ENCODE data around the gene MRPS27. TPM values are rescaled to one million over a fixed set of nuclear protein-coding genes. Genes with fewer than 3 reads are reported as not detected.

The MRPS27 gene
- total RNA-seq, 1 experiment from 2014 or later: 61.2 TPM

DNA sequence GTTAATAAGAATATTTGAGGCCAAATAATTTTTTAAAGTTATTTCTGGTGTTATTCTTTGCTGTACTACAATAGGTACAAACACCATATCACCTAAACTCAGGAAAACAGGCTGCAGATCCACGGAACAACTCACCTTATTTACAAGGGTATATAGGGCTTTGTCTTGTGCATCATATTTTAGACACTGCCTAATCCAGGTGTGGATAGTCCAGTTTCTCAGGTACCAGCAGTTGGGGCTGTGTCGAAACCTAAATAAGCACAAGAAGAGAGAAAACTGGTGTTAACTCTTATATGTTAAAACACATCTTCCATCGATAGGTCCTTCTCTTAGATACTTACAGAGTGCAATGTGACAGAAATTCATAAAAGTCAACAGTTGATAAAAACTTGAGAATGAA, 82.2 kb downstream of the MRPS27 start:
- CTCF ChIA-PET: interaction anchor here (0.6 kb wide), 1 partner anchor 10 kb away, joined by 4 read pairs; no protein-coding TSS in a partner anchor
- TF ChIP-seq, protein P1, sequence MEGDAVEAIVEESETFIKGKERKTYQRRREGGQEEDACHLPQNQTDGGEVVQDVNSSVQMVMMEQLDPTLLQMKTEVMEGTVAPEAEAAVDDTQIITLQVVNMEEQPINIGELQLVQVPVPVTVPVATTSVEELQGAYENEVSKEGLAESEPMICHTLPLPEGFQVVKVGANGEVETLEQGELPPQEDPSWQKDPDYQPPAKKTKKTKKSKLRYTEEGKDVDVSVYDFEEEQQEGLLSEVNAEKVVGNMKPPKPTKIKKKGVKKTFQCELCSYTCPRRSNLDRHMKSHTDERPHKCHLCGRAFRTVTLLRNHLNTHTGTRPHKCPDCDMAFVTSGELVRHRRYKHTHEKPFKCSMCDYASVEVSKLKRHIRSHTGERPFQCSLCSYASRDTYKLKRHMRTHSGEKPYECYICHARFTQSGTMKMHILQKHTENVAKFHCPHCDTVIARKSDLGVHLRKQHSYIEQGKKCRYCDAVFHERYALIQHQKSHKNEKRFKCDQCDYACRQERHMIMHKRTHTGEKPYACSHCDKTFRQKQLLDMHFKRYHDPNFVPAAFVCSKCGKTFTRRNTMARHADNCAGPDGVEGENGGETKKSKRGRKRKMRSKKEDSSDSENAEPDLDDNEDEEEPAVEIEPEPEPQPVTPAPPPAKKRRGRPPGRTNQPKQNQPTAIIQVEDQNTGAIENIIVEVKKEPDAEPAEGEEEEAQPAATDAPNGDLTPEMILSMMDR (IDR thresholded peaks at IDR 0.05; ENCODE audit: unreplicated experiment): no peak
- H3K36me3 Mint-ChIP-seq (ENCODE audit: insufficient read depth, unreplicated experiment): no peaks in the 10 kb centered on the region
- intact Hi-C loops (cut with micrococcal nuclease; ENCODE audit: unreplicated experiment): no loop called here
- H3K4me1 Mint-ChIP-seq (ENCODE audit: low read depth, unreplicated experiment): peaks cover 14% of the 10 kb centered on the region
- BruUV-seq (replicated peaks): no TSS peak
- H3K27ac Mint-ChIP-seq (ENCODE audit: unreplicated experiment): no peak overlapping the region
- no peak for DNase-seq
- no peaks in the 10 kb centered on the region for H3K9me3 Mint-ChIP-seq (ENCODE audit: low read depth, unreplicated experiment)
- H3K27me3 Mint-ChIP-seq (ENCODE audit: unreplicated experiment): no peaks in the 10 kb centered on the region
- no peak overlapping the region for H3K4me3 Mint-ChIP-seq (ENCODE audit: low read depth, unreplicated experiment)

DNA sequence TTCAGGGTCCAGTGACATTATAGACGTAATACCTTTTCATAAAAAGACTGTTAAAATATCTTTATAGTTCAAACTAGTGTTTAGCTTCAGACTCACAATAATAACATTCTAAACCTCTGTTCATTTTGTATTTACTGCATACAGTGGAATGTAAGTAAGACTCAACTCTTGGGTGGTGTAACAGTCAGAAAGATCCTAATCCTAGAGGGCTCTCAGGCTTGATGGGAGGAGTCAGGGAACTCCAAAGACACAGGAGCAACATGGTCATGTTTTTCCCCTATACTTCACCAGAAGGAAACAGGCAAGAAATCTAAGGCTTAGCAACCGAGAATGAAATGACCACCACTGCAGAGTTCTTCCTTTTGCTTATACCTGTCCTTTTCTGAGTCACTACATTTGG, 82.6 kb downstream of the MRPS27 start:
- CTCF ChIA-PET: interaction anchor here (0.6 kb wide), 2 partner anchors 11 to 1098 kb away, joined by 3 to 4 read pairs; no protein-coding TSS in a partner anchor
- H3K36me3 Mint-ChIP-seq (ENCODE audit: insufficient read depth, unreplicated experiment): no peaks in the 10 kb centered on the region
- H3K4me1 Mint-ChIP-seq (ENCODE audit: low read depth, unreplicated experiment): peaks cover 10% of the 10 kb centered on the region
- DNase-seq: no peak
- no peak overlapping the region for H3K4me3 Mint-ChIP-seq (ENCODE audit: low read depth, unreplicated experiment)
- TF ChIP-seq, protein P1 (IDR thresholded peaks at IDR 0.05; ENCODE audit: unreplicated experiment): no peak
- H3K27me3 Mint-ChIP-seq (ENCODE audit: unreplicated experiment): no peaks in the 10 kb centered on the region
- H3K9me3 Mint-ChIP-seq (ENCODE audit: low read depth, unreplicated experiment): no peaks in the 10 kb centered on the region
- no TSS peak for BruUV-seq (replicated peaks)
- intact Hi-C loops (cut with micrococcal nuclease; ENCODE audit: unreplicated experiment): no loop called here
- H3K27ac Mint-ChIP-seq (ENCODE audit: unreplicated experiment): no peak overlapping the region

DNA sequence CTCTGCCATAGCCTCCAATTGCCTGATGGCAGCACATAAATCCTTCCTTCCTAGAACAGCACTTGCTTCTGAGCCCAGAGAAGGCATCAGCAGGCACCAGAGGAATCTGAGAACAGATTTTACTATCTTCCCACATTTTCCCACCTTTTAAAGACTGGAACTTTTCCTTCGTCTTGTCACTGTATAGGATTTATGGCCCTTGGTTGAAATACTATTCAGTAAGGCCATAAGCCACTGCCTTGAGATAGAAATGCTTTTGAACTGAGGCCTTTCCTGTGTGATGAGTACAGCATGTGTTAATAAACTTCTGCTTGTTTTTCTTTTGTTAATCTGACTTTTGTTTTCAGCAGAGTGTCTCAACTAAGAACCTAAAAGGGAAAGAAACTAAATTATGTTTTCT, 84.3 kb downstream of the MRPS27 start:
- Mint-ChIP-seq H3K9me3 (ENCODE audit: low read depth, unreplicated experiment) (no peaks in the 10 kb centered on the region), H3K4me1 (ENCODE audit: low read depth, unreplicated experiment) (no peaks in the 10 kb centered on the region), H3K27ac (ENCODE audit: unreplicated experiment) (no peak overlapping the region), H3K36me3 (ENCODE audit: insufficient read depth, unreplicated experiment) (no peaks in the 10 kb centered on the region), H3K27me3 (ENCODE audit: unreplicated experiment) (no peaks in the 10 kb centered on the region), H3K4me3 (ENCODE audit: low read depth, unreplicated experiment) (no peak overlapping the region)
- no TSS peak for BruUV-seq (replicated peaks)
- DNase-seq: no peak
- CTCF ChIA-PET: interaction anchor here (0.6 kb wide), 1 partner anchor 12 kb away, joined by 8 read pairs; no protein-coding TSS in a partner anchor
- intact Hi-C loops (cut with micrococcal nuclease; ENCODE audit: unreplicated experiment): no loop called here
- TF ChIP-seq, protein P1 (IDR thresholded peaks at IDR 0.05; ENCODE audit: unreplicated experiment): no peak

DNA sequence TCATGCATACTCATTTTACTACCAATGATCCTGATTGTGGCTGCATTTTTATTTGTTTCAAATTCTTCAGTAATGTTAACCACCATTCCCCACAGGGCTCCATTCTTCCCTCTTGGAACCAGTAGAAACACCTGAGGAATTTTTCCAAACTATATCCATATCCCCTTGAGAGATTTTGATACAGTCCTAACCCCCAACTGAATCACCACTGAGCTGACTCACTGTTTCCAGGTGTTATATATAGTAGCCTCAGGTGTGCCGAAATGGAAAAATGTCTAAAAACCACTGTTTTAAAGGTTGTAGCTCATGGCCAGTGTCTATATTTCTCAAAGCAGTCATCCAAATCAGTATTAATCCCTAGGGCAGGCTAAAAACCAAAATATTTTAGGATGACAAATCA, 85.2 kb downstream of the MRPS27 start:
- CTCF ChIA-PET: interaction anchor here (0.9 kb wide), 1 partner anchor 14 kb away, joined by 3 read pairs; no protein-coding TSS in a partner anchor
- Mint-ChIP-seq H3K9me3 (ENCODE audit: low read depth, unreplicated experiment) (no peaks in the 10 kb centered on the region), H3K4me1 (ENCODE audit: low read depth, unreplicated experiment) (no peaks in the 10 kb centered on the region), H3K27ac (ENCODE audit: unreplicated experiment) (no peak overlapping the region), H3K36me3 (ENCODE audit: insufficient read depth, unreplicated experiment) (no peaks in the 10 kb centered on the region), H3K4me3 (ENCODE audit: low read depth, unreplicated experiment) (no peak overlapping the region), H3K27me3 (ENCODE audit: unreplicated experiment) (no peaks in the 10 kb centered on the region)
- TF ChIP-seq, protein P1 (IDR thresholded peaks at IDR 0.05; ENCODE audit: unreplicated experiment): no peak
- DNase-seq: no peak
- intact Hi-C loops (cut with micrococcal nuclease; ENCODE audit: unreplicated experiment): no loop called here
- BruUV-seq (replicated peaks): no TSS peak

All from Calu3 (cell line).